Neutrophil (primary cell): ENCODE measurements around the gene S100A3.
A peak's percentile ranks its signal among the peaks of the same experiment; 100 is the strongest.
"Not testable (repeated sequence)": the region's sequence is repeated elsewhere in the genome, so short reads cannot be mapped to it uniquely, and the experiment has no call there.

Experiments
- H3K27ac ChIP-seq: fragments of 200-600 bp; sonication (generic); 2 replicates; pipeline ENCODE4 v1.5.1; 2016; ENCODE audit warnings: mild to moderate bottlenecking, moderate library complexity
- H3K27me3 ChIP-seq: fragments of 200-600 bp; sonication (generic); 2 replicates; pipeline ENCODE4 v1.6.0; 2016; ENCODE audit warnings: mild to moderate bottlenecking
- H3K36me3 ChIP-seq: fragments of 200-600 bp; sonication (generic); 2 replicates; pipeline ENCODE4 v1.5.1; 2017
- H3K4me1 ChIP-seq, 2 experiments: fragments of 200-600 bp in 1 of 2; sonication (generic) in 1 of 2; 1 replicate in 1 of 2; 2 replicates in 1 of 2; pipeline versions ENCODE4 v1.5.1 to v1.6.1; 2013 to 2016; ENCODE audit warnings: low read depth in 1 of 2, low read length in 1 of 2, mild to moderate bottlenecking in 1 of 2, moderate library complexity in 1 of 2; ENCODE audit not compliant: control insufficient read depth in 1 of 2, insufficient read depth in 1 of 2
- H3K4me3 ChIP-seq, 2 experiments: fragments of 200-600 bp in 1 of 2; sonication (generic) in 1 of 2; 1 replicate in 1 of 2; 2 replicates in 1 of 2; pipeline ENCODE4 v1.5.1; 2013 to 2016; ENCODE audit warnings: low read depth in 1 of 2, low read length in 1 of 2, mild to moderate bottlenecking in 1 of 2, moderate library complexity in 1 of 2
- H3K9me3 ChIP-seq: fragments of 200-600 bp; sonication (generic); 2 replicates; pipeline ENCODE4 v1.5.1; 2016
- TF ChIP-seq, protein P1 (sequence below): fragments of 200-600 bp; sonication (generic); IDR thresholded peaks from 2 replicates; pipeline ENCODE4 v1.5.1; 2016; ENCODE audit warnings: antibody characterized with exemption

The S100A3 gene

DNA sequence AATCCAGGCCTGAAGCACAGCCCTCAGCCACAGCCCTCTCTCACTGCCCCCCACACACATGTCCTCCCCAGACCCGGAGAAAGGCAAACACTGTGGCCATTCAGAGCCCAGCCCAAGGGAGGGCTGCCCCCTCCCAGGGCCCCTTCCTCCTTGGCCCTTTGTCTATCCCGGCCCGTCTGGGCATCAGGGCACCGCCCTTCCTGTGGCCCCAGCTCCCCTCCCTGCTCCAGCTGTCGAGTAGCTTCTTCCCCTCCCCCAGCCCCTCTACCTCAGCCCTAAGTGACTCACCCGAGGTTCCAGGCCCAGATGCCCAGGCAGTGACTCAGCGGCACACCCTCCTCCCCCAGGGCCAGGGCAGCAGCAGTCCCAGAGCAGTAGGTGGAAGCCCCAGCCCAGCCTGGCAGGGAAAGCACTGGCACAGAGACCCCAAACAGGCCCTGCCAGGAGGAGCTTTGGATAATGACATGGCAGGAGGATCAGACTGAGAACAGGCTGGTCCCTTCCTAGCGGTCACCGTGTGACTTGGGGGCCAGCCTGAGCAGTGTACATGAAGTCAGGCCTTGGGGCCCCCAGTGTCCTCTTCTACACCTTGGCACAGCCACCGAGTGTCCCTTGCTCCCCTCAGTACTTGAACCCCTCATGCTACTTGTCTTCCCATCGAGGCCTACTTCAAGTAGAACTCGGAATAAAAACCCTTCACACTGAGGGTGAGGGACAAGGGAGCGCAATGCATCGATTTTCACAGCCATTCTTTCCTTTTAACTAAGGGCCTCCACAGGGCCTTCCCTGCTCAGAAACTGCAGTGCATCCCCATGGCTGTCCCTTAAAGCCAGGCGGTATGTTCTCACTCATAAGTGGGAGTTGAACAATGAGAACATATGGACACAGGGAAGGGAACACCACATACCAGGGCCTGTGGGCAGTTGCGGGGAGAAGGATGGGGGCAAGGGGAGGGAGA, 17.6 kb upstream of the S100A3 start:
- TF ChIP-seq, protein P1, sequence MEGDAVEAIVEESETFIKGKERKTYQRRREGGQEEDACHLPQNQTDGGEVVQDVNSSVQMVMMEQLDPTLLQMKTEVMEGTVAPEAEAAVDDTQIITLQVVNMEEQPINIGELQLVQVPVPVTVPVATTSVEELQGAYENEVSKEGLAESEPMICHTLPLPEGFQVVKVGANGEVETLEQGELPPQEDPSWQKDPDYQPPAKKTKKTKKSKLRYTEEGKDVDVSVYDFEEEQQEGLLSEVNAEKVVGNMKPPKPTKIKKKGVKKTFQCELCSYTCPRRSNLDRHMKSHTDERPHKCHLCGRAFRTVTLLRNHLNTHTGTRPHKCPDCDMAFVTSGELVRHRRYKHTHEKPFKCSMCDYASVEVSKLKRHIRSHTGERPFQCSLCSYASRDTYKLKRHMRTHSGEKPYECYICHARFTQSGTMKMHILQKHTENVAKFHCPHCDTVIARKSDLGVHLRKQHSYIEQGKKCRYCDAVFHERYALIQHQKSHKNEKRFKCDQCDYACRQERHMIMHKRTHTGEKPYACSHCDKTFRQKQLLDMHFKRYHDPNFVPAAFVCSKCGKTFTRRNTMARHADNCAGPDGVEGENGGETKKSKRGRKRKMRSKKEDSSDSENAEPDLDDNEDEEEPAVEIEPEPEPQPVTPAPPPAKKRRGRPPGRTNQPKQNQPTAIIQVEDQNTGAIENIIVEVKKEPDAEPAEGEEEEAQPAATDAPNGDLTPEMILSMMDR: peak; percentile 17
- no peaks in the 10 kb centered on the region for H3K27me3 ChIP-seq
- no peaks in the 10 kb centered on the region for H3K36me3 ChIP-seq
- H3K9me3 ChIP-seq: no peaks in the 10 kb centered on the region
- peaks cover 43% of the 10 kb centered on the region in 2 experiments for H3K4me1 ChIP-seq
- H3K4me3 ChIP-seq: peak overlapping the region; percentile 47 to 54
- peak overlapping the region; percentile 98 for H3K27ac ChIP-seq

DNA sequence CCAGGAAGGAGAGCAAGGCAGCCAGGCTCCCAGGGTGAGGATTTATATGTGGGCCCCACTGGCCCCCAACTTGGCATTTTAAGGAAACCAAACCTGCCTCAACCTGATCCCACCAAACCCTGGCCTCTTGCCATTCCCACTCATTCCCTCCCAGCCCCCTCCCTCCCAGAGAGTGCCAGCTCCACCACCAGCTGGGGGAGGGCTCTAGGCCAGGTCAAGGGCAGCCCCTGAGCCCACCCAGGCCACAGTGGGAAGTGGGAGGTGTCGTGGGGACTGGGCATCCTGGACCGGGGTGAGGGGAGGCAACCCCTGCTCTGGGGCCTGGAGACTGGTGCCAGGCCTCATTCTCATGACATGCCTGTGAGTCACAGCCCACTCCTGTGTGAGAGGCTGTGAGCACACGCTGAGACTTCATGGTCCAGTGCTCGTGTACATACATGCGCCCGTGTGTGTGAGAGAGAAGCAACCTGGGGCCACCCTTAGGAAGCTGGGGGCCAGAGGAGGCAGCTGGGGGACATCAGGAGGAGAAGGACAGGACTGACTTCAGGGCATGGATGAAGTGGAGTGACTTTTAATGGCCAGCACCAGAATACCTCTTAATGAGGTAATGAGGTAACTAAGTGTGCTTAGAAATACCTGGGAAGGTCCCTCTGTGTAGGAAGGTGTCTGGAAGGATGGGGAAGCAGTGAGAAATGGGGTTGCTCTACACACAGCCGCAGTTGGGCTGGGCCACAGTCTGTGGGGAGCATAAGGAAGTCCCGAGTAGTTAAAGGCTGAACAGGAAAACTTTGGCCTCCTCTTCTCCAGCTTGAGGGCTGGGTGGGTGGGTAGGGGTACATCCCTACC, 16.7 kb upstream of the S100A3 start, which contains the start of gene S100A2:
Gene S100A2 (minus strand): TSS at position 316 of the 846 bp plus-strand sequence. CDS start 1,967 bp downstream, outside the sequence.
- Histone ChIP-seq H3K4me1 (peaks cover 39 to 40% of the 10 kb centered on the region in 2 experiments), H3K27me3 (no peaks in the 10 kb centered on the region), H3K27ac (peak within 1 kb of the TSS; percentile 98), H3K36me3 (no peaks in the 10 kb centered on the region), H3K9me3 (no peaks in the 10 kb centered on the region), H3K4me3 (peak within 1 kb of the TSS; percentile 47 to 54)
- TF ChIP-seq, protein P1: no peak

DNA sequence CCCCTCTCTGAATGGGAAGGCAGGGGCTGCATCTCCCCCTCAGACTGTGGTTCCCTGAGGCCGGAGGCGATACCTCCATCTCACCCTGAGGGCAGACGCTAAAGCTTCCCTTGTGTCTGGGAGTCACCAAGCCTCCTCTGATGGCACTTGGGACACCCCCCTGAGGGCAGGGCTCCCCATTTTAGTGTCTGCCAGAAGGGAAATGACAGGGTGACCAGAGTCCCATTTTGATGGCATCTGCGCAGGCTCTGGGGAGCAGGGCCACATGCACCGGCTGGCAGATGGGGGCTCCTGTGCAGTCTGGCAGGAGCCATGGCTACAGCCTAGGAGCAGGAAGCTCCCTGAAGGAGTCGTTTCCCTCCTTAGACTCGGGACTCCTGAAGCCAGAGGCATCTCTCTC, 14.9 kb upstream of the S100A3 start:
- Histone ChIP-seq H3K36me3 (no peaks in the 10 kb centered on the region), H3K9me3 (no peaks in the 10 kb centered on the region), H3K4me3 (no peak overlapping the region), H3K27me3 (no peaks in the 10 kb centered on the region), H3K4me1 (peaks cover 38 to 39% of the 10 kb centered on the region in 2 experiments), H3K27ac (no peak overlapping the region)
- TF ChIP-seq, protein P1: no peak

DNA sequence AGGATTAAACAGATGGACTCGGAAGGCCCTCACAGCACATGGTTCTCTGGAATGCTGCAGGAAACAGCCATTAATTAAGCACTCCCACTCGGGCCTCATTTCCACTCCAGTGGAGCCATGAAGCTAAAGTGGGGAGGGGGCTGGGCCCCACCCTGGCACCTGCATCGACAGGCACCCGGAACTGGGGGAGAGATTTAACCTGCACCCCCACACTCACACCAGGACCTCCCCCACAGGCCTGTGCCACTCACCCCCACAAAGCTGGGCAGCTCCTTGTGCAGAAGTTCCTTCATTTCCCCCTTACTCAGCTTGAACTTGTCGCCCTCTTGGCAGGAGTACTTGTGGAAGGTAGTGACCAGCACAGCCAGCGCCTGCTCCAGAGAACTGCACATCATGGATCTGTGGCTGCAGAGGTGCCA, 14.4 kb upstream of the S100A3 start:
- TF ChIP-seq, protein P1: no peak
- no peak overlapping the region for H3K27ac ChIP-seq
- peaks cover 33 to 34% of the 10 kb centered on the region in 2 experiments for H3K4me1 ChIP-seq
- H3K9me3 ChIP-seq: no peaks in the 10 kb centered on the region
- H3K4me3 ChIP-seq: no peak overlapping the region
- H3K27me3 ChIP-seq: no peaks in the 10 kb centered on the region
- no peaks in the 10 kb centered on the region for H3K36me3 ChIP-seq

DNA sequence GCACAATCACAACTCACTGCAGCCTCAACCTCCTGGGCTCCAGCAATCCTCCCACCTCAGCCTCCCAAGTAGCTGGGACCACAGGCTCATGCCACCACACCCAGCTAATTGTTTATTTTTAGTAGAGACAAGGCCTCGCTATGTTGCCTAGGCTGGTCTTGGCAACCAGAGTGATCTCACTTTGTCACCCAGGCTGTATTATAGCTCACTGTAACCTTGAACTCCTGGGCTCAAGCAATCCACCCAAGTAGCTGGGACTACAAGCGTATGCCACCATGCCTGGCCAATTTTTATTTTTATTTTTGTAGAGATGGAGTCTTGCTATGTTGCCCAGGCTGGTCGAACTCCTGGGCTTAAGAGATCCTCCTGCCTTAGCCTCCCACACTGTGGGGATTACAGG, 13.0 kb upstream of the S100A3 start:
- H3K9me3 ChIP-seq, H3K27me3 ChIP-seq, H3K4me3 ChIP-seq, H3K27ac ChIP-seq, H3K36me3 ChIP-seq: not testable (repeated sequence)
- H3K4me1 ChIP-seq: peaks cover 25 to 27% of the 10 kb centered on the region in 2 experiments
